ENCODE results near the gene LRP1.

LRP1 gene

DNA sequence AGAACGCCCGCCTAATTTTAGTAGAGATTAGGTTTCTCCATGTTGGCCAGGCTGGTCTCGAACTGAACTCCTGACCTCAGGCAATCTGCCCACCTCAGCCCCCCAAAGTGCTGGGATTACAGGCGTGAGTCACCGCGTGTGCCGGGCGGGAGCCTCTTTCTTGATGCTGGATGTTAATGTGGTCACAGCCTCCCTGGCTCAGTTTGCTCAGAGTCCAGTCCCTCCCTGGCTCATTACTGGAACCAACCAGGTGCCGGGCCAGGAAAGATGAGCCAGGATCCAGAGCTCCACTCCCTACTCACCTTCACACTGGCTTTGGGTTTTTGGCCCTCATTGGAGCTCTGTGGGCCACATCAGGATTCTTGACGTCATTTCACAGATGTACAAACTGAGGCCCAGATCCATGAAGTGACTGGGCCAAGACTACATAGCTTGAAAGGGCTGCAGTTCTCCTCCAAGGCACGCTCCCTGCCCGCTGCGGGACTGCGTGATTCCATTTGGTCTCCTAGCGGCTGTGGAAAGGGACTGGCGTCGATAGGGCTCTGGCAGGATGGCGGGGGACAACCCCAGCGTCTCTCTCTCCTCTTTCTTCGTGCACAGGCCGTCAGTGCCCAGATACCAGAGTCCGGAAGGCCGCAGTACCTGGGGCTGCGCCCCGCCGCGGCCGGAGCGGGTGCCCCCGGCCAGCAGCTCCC lies 96.1 kb downstream of the LRP1 start:
- Histone ChIP-seq H3K4me3 (ENCODE audit: low read depth, low read length) (0 out of 2 replicates have a peak overlapping the region, but pooled peaks have one; percentile 10), H3K27me3 (ENCODE audit: control insufficient read depth, insufficient read depth, low read length) (peaks cover 86% of the 10 kb centered on the region), H3K9me3 (ENCODE audit: control insufficient read depth, insufficient read depth, low read depth, low read length) (no peaks in the 10 kb centered on the region), H3K4me1 (ENCODE audit: control insufficient read depth, insufficient read depth, low read length) (peaks cover 51% of the 10 kb centered on the region), H3K9ac (ENCODE audit: low read length) (no peak overlapping the region), H3K27ac (ENCODE audit: low read depth, low read length) (no peak overlapping the region), H3K36me3 (ENCODE audit: control insufficient read depth, insufficient read depth, low read length) (no peaks in the 10 kb centered on the region)

DNA sequence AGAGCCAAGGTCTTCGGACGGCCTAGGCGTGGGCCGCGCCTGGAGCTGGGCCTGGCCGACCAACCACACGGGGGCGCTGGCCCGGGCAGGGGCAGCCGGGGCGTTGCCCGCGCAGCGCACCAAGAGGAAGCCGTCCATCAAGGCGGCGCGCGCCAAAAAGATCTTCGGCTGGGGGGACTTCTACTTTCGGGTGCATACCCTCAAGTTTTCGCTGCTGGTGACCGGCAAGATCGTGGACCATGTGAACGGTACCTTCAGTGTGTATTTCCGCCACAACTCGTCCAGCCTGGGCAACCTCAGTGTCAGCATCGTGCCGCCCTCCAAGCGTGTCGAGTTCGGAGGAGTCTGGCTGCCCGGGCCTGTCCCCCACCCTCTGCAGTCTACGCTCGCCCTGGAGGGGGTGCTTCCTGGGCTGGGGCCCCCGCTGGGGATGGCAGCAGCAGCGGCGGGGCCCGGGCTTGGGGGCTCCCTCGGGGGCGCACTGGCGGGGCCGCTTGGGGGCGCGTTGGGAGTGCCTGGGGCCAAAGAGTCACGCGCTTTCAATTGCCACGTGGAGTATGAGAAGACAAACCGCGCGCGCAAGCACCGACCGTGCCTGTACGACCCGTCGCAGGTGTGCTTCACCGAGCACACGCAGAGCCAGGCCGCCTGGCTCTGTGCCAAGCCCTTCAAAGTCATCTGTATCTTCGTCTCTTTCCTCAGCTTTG lies 96.8 kb downstream of the LRP1 start:
- H3K9ac ChIP-seq (ENCODE audit: low read length): no peak overlapping the region

DNA sequence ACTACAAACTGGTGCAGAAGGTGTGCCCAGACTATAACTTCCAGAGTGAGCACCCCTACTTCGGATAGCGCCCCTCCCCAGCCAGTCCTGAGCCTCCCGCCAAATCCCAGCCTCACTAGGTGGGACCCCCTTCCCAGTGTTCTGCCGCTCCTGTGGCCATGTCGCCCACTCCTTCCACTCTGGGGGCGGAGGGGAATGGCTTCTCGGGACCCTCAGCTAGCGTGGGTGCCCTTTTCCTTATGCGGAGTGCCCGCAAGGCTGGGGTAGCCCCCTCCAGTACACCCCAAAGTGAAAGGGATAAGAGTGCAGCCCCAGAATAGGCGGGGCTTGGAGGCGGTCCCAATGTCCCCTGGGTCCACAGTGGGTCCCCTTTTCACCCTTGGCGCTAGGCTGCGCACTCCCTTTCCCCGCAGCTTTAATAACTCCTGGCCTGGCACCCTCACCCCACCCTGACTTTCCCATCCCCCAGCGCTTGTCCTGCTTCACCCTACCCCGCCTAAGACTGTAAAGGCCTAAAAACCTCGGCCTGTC lies 97.5 kb downstream of the LRP1 start:
- peaks cover 49% of the 10 kb centered on the region for H3K4me1 ChIP-seq (ENCODE audit: control insufficient read depth, insufficient read depth, low read length)
- H3K9ac ChIP-seq (ENCODE audit: low read length): no peak overlapping the region

More for the DNA sequence above, 96.8 kb downstream of the LRP1 start:
- H3K4me1 ChIP-seq (ENCODE audit: control insufficient read depth, insufficient read depth, low read length): peaks cover 45% of the 10 kb centered on the region
- H3K36me3 ChIP-seq (ENCODE audit: control insufficient read depth, insufficient read depth, low read length): no peaks in the 10 kb centered on the region
- peaks cover 79% of the 10 kb centered on the region for H3K27me3 ChIP-seq (ENCODE audit: control insufficient read depth, insufficient read depth, low read length)
- no peaks in the 10 kb centered on the region for H3K9me3 ChIP-seq (ENCODE audit: control insufficient read depth, insufficient read depth, low read depth, low read length)
- no peak overlapping the region for H3K27ac ChIP-seq (ENCODE audit: low read depth, low read length)
- H3K4me3 ChIP-seq (ENCODE audit: low read depth, low read length): peak overlapping the region; percentile 42

DNA sequence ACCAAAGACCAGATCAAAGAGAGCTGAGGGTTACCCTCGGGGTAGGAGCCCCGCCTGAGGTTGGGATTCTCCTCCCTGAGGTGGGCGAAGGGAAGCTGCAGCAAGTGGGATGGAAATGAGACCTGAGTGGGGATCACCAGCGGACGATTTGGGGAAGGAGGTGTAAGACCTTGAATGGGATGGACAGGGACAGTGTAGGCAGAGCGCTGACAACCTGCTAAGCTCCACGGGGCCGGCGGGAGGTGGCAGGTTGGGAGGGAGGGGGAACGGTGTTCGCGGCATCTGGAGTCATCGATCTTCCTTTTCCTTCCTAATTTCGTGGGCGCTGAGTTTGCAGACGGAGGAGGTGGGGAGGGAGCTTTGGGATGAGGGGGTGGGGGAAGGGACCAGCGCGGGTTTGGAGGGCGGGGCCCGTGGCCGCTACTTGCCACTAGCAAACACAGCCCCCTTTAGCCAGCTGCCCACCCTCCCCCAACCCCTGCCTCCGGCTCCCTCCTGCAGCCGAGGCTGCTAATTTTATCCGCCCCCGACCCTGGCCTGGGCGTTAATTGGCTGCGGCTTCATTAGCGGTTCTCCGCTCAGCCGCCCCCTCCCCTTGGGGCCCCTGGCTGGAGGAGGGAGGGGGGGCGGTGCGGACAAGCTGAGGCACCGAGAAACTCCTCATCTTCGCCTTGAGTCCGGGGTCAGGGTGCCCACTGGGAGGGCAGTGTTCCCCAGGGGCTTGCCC lies 98.5 kb downstream of the LRP1 start:
- H3K4me1 ChIP-seq (ENCODE audit: control insufficient read depth, insufficient read depth, low read length): peaks cover 41% of the 10 kb centered on the region
- peaks cover 63% of the 10 kb centered on the region for H3K27me3 ChIP-seq (ENCODE audit: control insufficient read depth, insufficient read depth, low read length)
- peak overlapping the region; percentile 22 for H3K9ac ChIP-seq (ENCODE audit: low read length)
- H3K4me3 ChIP-seq (ENCODE audit: low read depth, low read length): peak overlapping the region; percentile 66
- no peak overlapping the region for H3K27ac ChIP-seq (ENCODE audit: low read depth, low read length)
- H3K9me3 ChIP-seq (ENCODE audit: control insufficient read depth, insufficient read depth, low read depth, low read length): no peaks in the 10 kb centered on the region
- H3K36me3 ChIP-seq (ENCODE audit: control insufficient read depth, insufficient read depth, low read length): peaks cover 12% of the 10 kb centered on the region

More for the DNA sequence above, 97.5 kb downstream of the LRP1 start:
- H3K9me3 ChIP-seq (ENCODE audit: control insufficient read depth, insufficient read depth, low read depth, low read length): no peaks in the 10 kb centered on the region
- peaks cover 73% of the 10 kb centered on the region for H3K27me3 ChIP-seq (ENCODE audit: control insufficient read depth, insufficient read depth, low read length)
- H3K36me3 ChIP-seq (ENCODE audit: control insufficient read depth, insufficient read depth, low read length): peaks cover 2% of the 10 kb centered on the region
- no peak overlapping the region for H3K27ac ChIP-seq (ENCODE audit: low read depth, low read length)
- H3K4me3 ChIP-seq (ENCODE audit: low read depth, low read length): peak overlapping the region; percentile 35

DNA sequence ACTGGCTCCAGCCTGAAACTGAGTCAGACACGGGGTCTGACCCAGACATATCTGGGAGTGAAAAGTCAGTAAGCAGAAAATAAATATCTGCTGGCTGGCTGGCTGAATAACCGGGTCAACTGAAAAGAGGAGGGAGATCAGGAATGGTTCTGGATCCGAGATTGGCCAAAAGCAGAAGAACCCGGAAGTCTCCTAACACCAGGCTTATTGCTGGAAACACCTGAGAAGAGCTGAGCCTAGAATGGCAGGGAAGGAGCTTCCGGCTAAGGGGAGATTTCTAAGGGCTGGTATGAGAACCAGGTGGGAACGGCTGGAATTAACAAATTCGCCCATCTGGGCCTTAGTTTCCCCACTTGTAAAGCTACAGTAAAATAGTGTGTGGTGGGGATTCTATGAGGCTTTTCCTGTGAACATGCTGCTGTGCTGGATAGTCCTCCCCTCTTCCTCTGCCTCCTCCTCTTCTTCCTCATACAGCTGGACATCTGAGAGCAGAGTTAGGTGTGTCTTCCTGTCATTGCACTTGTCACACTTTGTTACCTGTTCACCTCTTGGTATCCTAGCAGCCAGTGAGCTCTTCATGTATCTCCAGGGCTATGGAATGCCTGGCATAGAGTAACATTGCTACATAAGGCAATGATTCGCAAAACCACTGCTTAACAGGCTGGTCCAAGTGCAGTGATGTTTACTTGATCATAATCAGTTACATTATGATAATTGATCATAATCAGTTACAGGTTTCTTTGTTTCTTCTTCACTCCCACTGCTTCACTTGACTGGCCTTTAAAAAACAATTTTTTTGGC lies 99.2 kb downstream of the LRP1 start:
- Histone ChIP-seq H3K9me3 (ENCODE audit: control insufficient read depth, insufficient read depth, low read depth, low read length) (no peaks in the 10 kb centered on the region), H3K4me3 (ENCODE audit: low read depth, low read length) (peak overlapping the region; percentile 66), H3K27me3 (ENCODE audit: control insufficient read depth, insufficient read depth, low read length) (peaks cover 55% of the 10 kb centered on the region), H3K4me1 (ENCODE audit: control insufficient read depth, insufficient read depth, low read length) (peaks cover 36% of the 10 kb centered on the region), H3K9ac (ENCODE audit: low read length) (no peak overlapping the region), H3K27ac (ENCODE audit: low read depth, low read length) (no peak overlapping the region), H3K36me3 (ENCODE audit: control insufficient read depth, insufficient read depth, low read length) (peaks cover 19% of the 10 kb centered on the region)

DNA sequence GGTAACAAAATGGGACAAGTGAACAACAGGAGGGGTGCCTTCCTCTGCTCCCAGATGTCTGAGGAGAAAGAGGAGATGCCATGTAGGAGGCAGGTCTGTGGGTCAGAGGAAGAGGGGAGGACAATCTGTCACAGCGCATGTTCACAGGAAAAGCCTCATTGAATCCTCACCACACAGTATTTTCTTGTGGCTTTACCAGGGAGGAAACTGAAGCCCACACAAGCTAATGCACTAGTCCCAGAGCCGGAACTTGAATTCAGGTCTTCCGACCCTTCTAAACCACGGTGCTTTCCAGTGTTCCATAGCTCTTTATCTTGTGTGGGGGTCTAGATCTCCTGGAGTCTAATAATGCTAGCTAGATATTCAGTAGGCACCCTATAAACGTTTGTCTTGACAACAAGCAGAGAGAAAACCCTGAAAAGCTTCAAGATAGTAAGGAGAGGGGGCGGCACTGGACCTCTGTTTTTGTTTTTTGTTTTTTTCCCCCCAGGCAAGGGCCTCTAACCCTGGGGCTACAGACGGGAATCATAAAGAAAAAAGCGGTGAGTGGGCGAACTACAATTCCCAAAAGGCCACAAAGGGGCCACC lies 100.9 kb downstream of the LRP1 start:
- peaks cover 42% of the 10 kb centered on the region for H3K27me3 ChIP-seq (ENCODE audit: control insufficient read depth, insufficient read depth, low read length)
- peak overlapping the region; percentile 81 for H3K4me3 ChIP-seq (ENCODE audit: low read depth, low read length)
- H3K4me1 ChIP-seq (ENCODE audit: control insufficient read depth, insufficient read depth, low read length): peaks cover 35% of the 10 kb centered on the region
- no peaks in the 10 kb centered on the region for H3K9me3 ChIP-seq (ENCODE audit: control insufficient read depth, insufficient read depth, low read depth, low read length)
- peak overlapping the region; percentile 97 for H3K9ac ChIP-seq (ENCODE audit: low read length)
- no peak overlapping the region for H3K27ac ChIP-seq (ENCODE audit: low read depth, low read length)
- H3K36me3 ChIP-seq (ENCODE audit: control insufficient read depth, insufficient read depth, low read length): peaks cover 36% of the 10 kb centered on the region

DNA sequence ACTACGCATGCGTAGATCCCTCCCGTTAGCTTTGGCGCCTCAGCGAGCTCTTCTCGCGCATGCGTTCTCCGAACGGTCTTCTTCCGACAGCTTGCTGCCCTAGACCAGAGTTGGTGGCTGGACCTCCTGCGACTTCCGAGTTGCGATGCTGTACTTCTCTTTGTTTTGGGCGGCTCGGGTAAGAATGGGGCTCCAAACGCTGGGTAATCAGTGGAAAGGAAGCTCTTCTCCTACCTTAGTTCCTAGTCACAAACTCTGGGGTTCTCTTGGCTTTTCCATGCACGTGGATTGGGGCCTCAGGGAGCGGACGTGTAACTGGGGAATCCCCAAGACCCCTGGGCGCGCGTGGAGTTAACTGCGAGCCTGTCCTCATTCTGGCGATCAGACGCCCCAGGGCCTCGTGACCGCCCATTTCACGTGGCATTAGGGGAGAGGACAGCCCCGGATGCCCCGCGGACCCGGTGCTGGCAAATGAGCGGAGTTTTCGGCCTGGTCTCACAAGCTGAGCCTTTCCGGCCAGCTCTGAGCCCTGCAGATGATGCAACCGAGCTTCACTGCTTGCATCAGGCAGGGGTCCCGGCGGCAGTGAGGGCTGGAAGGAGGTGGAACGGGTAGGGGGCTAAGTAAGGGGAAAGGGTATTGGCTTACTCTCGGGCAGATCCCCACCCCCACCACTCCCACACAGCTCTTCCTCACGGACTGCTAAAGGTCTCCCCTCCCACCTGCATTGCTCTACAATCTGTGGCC lies 101.5 kb downstream of the LRP1 start, which contains the start of gene SHMT2:
Gene SHMT2, plus strand, starts transcription at position 78 of the 747 bp plus-strand sequence. Its CDS starts 68 bp downstream, at position 146.
- H3K27ac ChIP-seq (ENCODE audit: low read depth, low read length): peak within 1 kb of the TSS; percentile 96
- no peaks in the 10 kb centered on the region for H3K9me3 ChIP-seq (ENCODE audit: control insufficient read depth, insufficient read depth, low read depth, low read length)
- peaks cover 41% of the 10 kb centered on the region for H3K27me3 ChIP-seq (ENCODE audit: control insufficient read depth, insufficient read depth, low read length)
- peaks cover 35% of the 10 kb centered on the region for H3K4me1 ChIP-seq (ENCODE audit: control insufficient read depth, insufficient read depth, low read length)
- H3K36me3 ChIP-seq (ENCODE audit: control insufficient read depth, insufficient read depth, low read length): peaks cover 42% of the 10 kb centered on the region
- H3K9ac ChIP-seq (ENCODE audit: low read length): peak within 1 kb of the TSS; percentile 97
- peak within 1 kb of the TSS; percentile 81 for H3K4me3 ChIP-seq (ENCODE audit: low read depth, low read length)

DNA sequence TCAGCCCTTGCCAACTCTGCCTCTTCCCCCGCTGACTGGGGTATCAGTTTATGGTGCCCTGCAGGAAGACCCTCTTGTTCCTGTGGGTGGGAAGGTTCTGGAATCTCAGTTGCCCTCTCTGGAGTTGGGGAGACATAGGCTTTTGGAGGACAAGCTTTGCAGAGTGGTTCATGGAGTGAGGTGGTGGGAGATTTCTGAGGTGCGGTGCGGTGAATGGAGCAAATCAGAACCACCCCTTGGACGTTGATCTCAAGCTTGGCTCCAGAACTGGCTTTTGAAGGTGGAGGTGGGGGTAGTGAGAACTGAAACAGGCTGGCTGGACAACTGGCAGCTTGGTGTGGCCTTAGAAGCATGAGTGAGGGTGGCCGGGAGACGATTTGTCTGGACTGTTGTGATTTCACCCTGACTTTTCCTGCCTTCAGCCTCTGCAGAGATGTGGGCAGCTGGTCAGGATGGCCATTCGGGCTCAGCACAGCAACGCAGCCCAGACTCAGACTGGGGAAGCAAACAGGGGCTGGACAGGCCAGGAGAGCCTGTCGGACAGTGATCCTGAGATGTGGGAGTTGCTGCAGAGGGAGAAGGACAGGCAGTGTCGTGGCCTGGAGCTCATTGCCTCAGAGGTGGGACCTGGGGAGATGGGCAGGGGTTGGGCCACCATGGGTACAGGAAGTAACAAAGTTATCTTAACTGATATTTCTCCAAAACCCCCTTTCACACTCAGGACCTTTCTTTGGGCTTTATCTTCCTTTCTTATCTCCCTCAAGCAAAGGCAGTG lies 102.3 kb downstream of the LRP1 start:
- Histone ChIP-seq H3K9ac (ENCODE audit: low read length) (peak overlapping the region; percentile 97), H3K27ac (ENCODE audit: low read depth, low read length) (peak overlapping the region; percentile 96), H3K36me3 (ENCODE audit: control insufficient read depth, insufficient read depth, low read length) (peaks cover 42% of the 10 kb centered on the region), H3K4me1 (ENCODE audit: control insufficient read depth, insufficient read depth, low read length) (peaks cover 38% of the 10 kb centered on the region), H3K9me3 (ENCODE audit: control insufficient read depth, insufficient read depth, low read depth, low read length) (no peaks in the 10 kb centered on the region), H3K27me3 (ENCODE audit: control insufficient read depth, insufficient read depth, low read length) (peaks cover 41% of the 10 kb centered on the region), H3K4me3 (ENCODE audit: low read depth, low read length) (peak overlapping the region; percentile 81)

DNA sequence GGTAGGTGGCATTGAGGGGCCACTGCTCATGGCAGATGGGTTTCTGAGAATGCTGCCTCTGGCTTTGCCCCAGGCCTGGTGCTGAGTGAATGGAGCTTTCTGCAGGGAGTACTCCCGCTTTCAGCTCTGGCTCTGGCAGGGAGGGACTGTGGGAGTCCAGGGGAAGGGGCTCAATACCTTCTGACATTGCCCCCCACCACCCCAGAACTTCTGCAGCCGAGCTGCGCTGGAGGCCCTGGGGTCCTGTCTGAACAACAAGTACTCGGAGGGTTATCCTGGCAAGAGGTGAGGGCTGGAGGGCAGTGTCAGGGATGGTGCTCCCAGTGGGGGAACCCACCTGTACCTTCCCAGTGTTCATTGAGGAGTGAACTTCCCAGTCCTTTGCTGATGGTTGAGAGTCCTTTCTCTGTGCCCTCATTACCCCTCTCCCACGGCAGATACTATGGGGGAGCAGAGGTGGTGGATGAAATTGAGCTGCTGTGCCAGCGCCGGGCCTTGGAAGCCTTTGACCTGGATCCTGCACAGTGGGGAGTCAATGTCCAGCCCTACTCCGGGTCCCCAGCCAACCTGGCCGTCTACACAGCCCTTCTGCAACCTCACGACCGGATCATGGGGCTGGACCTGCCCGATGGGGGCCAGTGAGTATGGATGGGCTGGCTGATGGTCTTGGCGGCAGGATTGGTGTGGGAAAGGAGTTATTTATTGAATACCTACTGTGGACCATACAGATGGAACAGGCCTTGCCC lies 103.2 kb downstream of the LRP1 start:
- Histone ChIP-seq H3K9ac (ENCODE audit: low read length) (peak overlapping the region; percentile 97), H3K36me3 (ENCODE audit: control insufficient read depth, insufficient read depth, low read length) (peaks cover 42% of the 10 kb centered on the region), H3K27me3 (ENCODE audit: control insufficient read depth, insufficient read depth, low read length) (peaks cover 41% of the 10 kb centered on the region), H3K9me3 (ENCODE audit: control insufficient read depth, insufficient read depth, low read depth, low read length) (no peaks in the 10 kb centered on the region), H3K27ac (ENCODE audit: low read depth, low read length) (no peak overlapping the region), H3K4me3 (ENCODE audit: low read depth, low read length) (peak overlapping the region; percentile 81), H3K4me1 (ENCODE audit: control insufficient read depth, insufficient read depth, low read length) (peaks cover 37% of the 10 kb centered on the region)

Measured in HUES6 (cell line).